Measurements from ENCODE around the gene OR2S2.

DNA sequence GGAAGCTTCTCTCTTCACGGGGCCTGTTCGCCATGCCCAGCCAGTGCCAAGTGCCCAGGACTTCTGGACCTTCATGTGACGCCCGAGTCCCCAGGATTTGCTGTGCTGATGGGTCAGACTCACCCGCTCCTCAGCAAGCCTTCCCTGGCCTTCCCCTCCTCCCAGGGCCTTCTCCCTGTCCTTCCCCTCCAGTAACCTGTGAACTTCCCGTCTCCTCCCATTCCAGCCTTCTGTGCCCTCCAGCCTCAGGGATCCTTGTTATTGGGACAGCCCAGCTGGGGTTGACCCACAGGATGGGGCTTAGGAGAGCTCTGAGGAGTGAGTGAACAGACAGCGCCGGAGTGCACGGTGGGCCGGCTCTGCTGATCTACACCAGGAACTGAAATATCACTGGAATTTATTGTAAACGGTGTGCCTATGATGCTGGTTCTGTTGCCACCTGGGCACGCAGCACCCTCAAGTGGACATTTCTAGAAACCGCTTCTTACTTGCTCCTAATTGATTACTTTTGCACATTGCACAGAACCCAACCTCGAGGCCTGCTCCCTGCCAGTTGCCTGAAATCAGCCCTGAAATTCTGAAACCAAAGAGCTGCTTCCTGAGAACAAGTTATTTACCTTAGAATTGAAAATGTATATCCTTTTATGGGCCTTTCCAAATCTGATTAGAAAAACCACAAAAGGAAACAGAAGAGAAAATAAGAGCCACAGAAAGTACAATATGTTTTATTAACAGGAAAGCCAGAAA, 47.2 kb downstream of the OR2S2 start:
- TF ChIP-seq, protein P1, sequence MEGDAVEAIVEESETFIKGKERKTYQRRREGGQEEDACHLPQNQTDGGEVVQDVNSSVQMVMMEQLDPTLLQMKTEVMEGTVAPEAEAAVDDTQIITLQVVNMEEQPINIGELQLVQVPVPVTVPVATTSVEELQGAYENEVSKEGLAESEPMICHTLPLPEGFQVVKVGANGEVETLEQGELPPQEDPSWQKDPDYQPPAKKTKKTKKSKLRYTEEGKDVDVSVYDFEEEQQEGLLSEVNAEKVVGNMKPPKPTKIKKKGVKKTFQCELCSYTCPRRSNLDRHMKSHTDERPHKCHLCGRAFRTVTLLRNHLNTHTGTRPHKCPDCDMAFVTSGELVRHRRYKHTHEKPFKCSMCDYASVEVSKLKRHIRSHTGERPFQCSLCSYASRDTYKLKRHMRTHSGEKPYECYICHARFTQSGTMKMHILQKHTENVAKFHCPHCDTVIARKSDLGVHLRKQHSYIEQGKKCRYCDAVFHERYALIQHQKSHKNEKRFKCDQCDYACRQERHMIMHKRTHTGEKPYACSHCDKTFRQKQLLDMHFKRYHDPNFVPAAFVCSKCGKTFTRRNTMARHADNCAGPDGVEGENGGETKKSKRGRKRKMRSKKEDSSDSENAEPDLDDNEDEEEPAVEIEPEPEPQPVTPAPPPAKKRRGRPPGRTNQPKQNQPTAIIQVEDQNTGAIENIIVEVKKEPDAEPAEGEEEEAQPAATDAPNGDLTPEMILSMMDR (conservative IDR thresholded peaks at IDR 0.05; ENCODE audit: low read depth, low read length) = peak; percentile 68
- TF ChIP-seq EZH2 (IDR thresholded peaks at IDR 0.05; ENCODE audit: borderline replicate concordance, low read depth, low read length, poor library complexity, severe bottlenecking) = no peak

Measured in A673 (cell line).